ENCODE measurements around the gene KCNG4.
A peak's percentile ranks its signal among the peaks of the same experiment; 100 is the strongest.

Gene KCNG4

DNA sequence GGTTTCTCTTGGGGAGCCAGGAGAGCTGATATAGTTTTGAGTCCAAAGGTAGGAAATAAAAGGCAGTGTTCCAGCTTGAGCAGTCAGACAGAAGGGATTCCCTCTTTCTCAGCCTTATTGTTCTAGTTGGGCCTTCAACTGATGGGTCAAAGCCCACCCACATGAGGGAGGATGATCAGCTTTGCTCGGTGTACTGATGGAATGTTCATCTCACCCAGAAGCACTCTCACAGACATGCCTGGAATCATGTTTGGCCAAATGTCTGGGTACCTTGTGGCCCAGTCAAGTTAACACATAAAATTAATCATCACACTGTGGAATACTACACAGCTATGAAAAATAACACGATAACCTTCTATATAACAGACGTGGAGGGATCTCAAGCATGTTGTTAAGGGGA lies 23.1 kb upstream of the KCNG4 start:
- FAIRE-seq (no peak), DNase-seq (ENCODE audit: low spot score) (no peak)

DNA sequence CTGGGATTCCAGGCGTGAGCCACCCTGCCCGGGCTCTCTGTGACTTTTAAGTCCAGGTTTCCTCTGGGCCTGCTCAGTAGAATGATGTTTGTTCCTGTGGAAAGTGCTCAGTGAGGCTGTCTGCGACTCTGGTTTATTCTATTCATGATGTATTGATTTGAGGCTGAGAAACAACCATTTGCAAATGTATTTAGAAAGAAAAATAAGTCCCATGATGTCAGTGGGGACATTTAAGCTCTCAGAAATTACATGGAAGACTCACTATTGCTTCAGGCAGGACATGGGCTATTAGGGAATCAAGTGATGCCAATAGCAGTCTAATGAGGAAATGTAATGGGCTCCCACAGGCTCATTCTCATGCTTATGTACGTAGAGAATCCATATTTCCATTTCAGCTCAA lies 22.2 kb upstream of the KCNG4 start:
- FAIRE-seq (no peak), DNase-seq (ENCODE audit: low spot score) (no peak)

DNA sequence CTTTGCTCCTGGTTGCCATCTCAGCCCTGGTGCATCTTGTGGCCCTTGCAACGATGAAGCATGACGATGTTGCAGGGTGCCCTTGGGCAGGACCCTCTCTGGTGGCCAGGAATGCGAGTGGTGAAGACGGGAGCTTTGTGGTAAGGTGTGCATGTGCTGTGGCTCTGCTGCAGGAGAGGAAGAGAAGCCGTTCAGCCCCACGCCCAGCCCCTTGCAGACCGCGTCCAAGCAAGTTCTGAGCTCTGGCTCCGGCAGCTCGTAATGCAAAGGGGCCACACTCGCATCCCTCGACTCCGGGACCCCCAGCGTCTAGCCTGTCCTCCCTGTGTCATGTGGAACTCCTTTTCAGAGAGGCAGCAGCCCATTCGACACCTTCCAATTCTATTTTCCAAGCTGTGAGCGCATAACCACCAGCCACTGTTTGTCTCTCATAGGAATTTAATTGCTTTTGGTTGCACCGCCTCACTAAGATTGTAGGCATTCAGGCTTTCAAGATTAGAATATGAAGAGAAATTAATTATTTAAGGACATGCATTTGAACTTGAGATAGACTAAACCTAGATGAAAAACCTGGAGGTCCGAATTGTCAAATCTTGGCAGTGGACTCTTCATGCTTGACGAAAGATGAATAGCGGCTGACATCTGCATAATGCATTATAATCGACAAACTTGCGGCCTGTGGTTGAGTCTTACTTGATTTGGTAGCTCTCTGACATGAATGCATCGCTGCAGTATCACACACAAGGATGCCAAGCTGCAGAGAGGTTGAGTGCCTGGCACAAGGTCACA lies 21.1 kb upstream of the KCNG4 start:
- DNase-seq (ENCODE audit: low spot score), result no peak
- no peak for FAIRE-seq

DNA sequence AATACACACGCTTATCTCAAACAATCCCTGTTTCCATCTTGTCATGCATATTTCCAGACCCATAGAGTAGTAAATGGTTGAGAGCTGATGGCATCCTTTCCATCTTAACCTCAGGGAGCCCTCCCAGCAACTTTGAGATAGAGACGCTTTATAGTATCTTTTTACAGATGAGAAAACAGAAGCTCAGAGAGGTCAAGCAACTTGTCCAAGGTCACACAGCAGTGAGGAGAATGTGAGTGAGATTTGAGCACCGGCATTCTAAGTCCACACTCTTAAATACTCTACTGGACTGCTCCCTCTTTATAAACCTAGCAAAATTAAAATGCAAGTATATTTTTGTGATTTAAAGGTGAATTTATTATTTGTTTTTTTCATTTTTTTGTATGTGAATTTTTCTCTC lies 19.9 kb upstream of the KCNG4 start:
- FAIRE-seq (no peak), DNase-seq (ENCODE audit: low spot score) (no peak)

DNA sequence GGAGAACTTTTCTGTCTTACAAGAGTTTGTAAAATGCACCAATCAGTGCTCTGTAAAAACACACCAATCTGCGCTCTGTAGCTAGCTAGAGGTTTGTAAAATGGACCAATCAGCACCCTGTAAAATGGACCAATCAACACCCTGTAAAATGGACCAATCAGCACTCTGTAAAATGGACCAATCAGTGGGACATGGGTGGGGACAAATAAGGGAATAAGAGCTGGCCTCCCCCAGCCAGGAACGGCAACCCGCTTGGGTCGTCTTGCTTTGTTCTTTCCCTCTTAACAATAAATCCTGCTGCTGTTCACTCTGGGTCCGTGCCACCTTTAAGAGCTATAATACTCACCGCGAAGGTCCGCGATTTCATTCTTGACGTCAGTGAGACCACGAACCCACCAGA lies 18.5 kb upstream of the KCNG4 start:
- DNase-seq (ENCODE audit: low spot score) (no peak), FAIRE-seq (no peak)

DNA sequence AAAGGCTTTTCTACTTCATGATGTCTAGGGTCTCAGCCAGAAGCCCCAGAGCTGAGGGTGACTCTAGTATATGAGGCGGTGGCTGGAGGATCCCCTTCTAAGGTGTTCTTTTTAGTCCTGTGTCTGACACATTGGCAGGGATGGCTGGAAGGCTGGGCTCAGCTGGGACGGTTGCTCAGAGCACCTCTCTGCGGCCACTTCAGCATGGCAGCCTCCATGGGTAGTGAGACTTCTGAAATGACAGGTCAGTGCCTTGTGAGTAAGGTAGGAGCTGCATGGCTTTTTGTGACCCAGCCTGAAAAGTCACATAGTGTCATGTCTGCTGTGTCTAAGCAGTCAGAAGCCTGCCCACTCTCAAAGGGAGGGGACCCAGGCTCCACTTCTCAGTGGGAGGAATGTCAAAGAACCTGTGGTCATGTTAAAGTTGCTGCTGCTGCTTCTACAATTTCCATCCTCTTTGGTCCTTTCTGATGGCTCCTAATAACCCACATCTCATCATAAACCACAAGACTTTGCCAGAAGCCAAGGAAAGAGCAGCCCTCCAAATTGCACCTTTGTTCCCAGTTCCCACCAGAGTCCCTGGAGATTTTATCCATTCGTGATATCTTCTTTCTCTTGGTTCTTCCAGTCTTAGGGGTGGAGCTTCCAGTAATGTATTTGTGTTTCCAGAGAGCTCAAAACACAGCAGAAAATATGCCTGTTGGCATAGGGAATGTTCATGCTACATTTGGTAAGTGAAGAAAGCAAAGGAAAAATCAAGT lies 15.4 kb upstream of the KCNG4 start:
- FAIRE-seq (no peak), DNase-seq (ENCODE audit: low spot score) (no peak)

DNA sequence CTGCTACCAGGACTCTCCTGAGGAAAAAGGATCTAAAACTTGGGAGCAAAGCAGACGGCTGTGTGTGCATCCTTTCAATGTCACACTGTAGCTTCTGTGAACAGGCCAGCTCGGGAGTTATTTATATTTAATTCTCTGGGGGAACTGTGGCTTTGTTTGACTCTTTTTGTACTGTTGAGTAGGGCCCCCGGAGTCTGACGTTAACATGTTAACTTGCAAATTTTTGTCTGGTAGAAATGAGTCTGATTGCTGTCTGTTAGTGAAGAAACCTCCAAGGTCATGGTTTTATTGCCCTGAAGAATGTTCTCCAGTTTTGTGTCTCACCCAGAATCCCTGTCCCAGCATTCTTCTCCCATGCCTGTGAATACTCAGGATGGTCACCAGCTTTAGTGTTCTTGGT lies 14.2 kb upstream of the KCNG4 start:
- DNase-seq (ENCODE audit: low spot score) (no peak), FAIRE-seq (no peak)

DNA sequence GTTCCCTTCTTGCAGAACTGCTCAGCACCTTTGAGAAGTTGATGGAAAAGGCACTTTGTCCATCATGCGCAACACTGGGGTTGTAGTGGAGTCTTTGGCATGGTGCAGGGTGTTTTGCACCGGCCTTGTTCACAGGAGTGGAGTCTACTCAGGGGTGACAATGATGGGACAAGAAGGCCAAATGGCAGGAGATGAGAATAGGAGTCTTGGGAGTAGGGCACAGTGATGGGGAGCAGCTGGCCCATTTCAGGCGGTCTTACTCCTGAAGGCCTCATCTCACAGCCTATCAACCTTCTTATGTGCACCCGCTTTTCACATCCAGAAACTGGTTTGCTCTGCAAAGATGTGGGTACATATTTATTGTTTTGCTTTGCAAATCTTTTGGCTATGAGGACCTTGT lies 13.4 kb upstream of the KCNG4 start:
- DNase-seq (ENCODE audit: low spot score), result no peak
- no peak for FAIRE-seq

DNA sequence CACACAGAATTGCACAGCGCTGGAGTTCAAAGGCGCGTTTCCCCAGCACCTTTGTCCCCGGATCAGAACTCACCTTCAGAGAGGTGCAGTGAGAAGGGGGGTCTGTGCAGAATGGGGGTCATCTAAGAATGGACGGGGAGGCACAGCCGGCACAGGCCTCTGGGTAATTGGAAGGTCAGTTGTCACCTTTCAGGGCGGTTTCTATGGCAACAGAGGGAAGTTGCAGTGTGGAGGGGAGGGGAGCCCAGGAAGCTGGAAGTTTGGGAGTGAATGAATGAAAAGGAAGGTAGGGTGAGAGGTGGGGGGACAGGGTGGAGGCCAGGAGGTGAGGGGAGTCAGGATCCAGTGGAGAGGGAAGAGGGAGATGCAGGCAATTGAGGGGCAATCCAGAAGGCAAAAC lies 12.4 kb upstream of the KCNG4 start:
- FAIRE-seq, result no peak
- DNase-seq (ENCODE audit: low spot score), result no peak

DNA sequence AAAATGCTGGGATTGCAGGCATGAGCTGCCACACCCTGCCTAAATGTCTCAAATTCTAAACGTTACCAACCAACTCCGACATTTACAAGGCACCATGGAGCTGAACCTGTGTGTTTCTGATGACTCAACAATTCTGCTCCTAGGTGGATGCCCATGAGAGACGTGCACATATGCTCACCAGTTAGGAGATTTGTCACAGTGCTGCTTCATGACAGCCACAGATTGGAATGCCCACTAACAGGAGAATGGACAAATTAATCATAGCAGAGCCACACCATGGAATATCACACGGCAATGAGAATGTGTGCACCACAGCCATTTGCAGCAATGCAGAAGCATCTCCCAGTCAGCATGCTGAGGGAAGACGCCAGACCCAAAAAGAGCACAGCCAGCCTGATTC lies 8.0 kb upstream of the KCNG4 start:
- FAIRE-seq (peak; percentile 78), DNase-seq (ENCODE audit: low spot score) (peak; percentile 85)

DNA sequence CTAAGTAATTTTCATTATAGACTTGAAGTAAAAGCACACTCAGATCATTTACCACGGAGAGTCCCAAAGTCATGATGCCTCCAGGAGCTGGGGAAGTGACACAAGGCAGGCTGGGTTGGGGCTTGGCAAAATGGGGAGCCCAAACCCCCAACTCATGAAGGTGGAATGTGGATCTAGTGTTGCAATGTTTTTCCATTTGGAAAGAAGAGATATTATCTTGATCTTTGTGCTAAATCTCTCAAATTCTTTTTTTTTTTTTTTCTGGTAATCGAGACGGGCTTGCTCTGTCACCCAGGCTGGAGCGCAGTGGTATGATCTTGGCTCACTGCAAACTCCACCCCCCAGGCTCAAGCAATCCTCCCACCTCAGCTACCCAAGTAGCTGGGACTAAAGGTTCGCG lies 7.5 kb upstream of the KCNG4 start:
- DNase-seq (ENCODE audit: low spot score), result no peak
- no peak for FAIRE-seq

DNA sequence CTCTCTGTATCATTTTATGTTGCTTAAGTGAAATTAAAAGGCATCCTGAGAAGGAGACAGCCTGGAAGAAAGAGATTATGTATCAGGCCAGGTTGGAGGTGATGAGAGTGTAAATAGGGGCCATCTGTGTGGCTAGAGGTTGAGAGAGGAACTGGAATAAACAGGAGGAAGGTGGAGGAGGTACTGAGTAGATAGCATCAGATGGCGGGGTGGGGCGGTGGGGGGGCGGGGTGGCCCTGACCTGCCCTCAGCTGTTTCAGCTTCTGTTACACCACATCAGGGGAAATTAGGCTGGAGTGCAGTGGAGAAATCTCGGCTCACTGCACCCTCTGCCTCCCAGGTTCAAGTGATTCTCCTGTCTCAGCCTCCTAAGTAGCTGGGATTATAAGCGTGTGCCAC lies 6.9 kb upstream of the KCNG4 start:
- FAIRE-seq (no peak), DNase-seq (ENCODE audit: low spot score) (no peak)

DNA sequence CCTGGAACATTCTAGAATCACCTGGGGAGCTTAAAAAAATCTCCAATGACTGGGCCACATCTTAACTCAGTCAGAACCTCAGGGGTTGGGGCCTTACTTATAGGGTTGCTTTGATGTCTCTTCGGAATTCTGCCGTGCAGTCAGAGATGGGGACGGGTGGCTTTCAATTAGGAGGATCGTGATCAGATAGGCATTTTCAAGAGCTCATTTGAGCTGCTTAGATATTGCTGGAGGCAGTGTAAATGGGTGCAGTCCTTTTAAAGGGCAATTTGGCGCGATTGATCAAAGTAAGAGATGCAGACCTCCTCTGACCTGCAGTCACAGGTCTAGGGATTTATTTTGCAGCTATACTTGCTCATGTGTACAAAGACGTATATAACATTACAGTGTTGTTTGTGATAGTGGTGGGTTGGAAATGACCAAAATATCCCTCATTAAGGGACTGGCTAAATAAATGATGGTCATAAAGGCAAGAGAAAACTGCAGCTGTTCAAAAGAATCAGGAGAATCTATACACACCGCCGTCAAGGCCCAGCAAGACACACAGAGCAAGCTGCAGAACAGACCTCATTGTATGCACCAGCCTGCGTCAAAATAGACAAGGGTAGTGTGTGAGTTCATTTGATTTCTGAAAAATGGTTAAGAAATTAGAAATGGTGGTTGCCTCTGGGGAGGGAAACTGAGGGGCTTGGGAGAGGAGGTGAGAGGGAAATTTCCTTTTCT lies 6.3 kb upstream of the KCNG4 start:
- no peak for FAIRE-seq
- no peak for DNase-seq (ENCODE audit: low spot score)

DNA sequence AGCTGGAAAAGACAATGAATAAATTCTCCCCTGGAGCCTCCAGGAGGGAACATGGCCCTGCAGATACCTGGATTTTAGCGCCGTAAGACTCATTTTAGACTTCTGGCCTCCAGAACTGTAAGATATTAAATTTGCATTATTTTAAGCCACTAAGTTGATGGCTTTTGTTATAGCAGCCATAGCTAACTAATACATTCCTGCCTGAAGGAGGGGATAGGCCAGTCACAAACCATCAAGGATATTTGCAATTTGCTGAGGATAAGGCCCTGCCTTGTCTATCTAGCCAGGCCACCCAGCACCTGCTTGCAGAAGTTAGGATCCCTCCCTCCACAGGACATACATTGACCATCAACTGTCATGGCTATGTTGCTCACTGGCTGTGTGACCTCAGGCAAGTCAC lies 4.9 kb upstream of the KCNG4 start:
- DNase-seq (ENCODE audit: low spot score) (no peak), FAIRE-seq (no peak)

DNA sequence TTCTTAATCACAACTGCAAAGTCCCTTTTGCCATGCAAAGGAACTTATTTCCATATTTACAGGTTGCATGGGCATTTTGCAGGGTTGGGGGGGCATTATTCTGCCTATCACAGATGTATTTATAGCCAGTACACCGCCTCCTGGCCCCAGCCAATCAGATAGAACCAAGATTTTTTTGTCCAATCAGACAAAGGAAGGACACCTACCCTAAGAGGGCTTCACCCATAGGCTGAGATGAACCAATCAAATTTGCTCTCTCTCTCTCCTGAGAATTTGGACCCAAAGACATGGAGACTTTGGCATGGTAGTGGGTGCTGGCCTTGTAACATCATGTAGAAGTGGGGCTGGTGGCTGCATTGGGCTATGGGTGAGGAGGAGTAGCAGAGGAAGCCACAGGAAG lies 3.9 kb upstream of the KCNG4 start:
- FAIRE-seq, result no peak

DNA sequence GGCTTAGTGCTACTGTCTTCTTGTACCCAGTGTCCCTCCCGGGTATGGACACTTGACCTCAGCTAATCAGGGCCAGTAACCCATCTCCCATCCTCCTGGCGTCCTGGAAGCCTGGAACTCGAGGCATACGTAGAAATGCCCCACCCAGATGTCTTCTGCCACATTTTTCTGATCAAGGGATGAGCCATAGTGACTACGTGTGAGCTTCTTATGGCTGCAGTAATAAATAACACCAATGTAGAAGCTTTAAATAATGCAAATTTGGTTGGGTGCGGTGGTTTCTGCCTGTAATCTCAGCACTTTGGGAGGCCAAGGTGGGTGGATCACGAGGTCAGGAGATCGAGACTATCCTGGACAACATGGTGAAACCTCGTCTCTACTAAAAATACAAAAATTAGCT lies 3.0 kb upstream of the KCNG4 start:
- FAIRE-seq (no peak), DNase-seq (ENCODE audit: low spot score) (no peak)

More for the DNA sequence above, 3.9 kb upstream of the KCNG4 start:
- no peak for DNase-seq (ENCODE audit: low spot score)

DNA sequence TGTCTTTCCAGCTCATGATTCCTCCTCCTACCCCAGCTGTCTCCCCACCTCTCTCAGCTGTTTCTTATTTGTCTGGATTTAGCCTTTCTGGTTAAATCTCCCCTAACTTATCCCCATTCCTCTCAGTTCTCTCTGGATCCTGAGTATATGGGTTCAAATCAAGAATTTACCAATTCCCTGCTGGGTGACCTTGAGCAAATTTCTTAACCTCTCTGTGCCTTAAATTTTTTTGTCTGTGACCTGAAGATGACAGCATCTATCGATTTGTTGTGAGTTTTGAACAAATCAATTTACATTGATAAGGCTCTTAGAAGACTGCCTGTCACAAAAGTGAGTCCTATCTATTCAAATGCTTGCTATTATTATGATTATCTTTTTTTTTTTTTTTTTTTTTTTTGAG lies 2.0 kb upstream of the KCNG4 start:
- DNase-seq (ENCODE audit: low spot score) (no peak), FAIRE-seq (no peak)

DNA sequence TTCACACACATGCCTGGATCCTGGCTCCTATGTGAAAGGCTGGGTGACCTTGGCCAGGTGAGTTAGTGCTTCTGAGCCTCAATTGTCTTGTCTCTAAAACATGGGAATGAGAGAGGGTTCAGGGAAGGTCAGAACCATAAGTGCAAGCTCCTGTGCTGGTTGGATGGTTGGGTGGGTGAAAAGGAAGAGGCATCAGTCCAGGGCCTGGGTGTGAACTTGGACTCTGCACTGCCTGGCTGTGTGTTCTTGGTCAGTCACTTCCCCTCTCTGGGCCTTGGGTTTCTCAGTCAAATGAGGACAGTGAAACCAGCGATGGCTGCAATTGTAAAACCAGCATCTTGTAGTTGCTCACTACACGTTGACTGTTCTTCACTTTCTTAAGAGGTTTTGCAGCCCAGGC lies 643 bp upstream of the KCNG4 start:
- no peak for DNase-seq (ENCODE audit: low spot score)
- no peak for FAIRE-seq

DNA sequence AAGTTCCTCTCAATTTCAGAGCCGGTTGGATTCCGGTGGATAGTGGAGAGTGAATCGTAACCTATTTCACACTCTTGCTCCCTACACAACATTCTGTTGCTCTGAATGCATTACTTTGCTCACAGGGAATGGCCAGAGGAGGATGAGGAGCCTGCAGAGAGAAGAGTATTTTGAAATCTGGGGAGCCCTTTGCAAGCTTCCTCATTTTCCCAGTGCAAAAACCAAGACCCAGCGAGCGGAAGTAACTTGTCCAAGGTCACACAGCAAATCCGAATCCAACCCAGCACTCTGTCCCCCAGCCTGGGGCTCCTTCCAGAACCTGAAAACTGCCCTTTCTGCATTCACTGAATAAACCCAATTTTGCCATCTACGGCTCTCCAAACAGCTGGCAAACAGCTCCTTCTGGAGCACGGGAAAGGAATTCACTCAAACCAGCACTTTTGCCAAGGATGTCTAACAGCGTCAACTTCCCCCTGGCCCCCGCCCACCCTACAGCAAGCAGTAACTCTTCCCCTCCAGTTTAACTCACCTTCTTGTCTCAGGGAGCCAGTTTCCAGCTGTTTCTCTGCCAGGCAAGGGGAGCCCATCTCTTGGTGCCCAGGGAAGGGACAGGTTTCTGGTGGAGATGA lies 557 bp downstream of the KCNG4 start:
- FAIRE-seq, result no peak
- DNase-seq (ENCODE audit: low spot score), result no peak

DNA sequence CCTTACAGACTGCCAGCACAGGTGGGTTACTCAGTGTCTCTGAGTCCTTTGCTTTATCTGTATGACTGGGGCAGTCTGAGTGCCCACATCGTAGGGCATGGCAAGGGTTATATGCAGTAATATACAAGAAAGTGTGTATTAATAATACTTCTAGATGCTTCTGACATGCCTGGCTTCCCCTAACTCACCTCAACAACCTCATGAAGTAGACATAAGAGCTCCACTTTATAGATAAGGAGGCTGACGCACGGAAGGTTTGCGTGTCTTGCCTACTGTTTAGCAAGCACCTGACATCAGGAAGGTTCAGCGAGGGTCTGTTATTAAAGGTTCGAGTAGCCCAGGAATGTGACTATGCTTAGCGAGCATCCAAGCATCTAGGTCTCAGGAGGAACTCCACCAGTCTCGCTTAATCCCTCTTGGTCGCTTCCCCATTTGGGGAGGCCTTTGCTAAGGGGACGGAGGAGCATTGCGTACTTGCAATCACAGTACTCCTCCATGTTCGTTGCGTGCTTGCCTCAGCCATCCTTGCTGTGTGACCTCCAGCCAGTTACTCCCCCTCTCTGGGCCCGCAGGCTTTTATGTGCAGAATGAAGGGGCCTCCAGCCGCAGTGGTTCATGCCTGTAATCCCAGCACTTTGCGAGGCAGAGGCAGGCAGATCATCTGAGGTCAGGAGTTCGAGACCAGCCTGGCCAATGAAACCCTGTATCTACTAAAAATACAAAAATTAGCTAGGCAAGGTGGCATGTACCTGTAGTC lies 1.6 kb downstream of the KCNG4 start:
- FAIRE-seq (no peak), DNase-seq (ENCODE audit: low spot score) (no peak)

DNA sequence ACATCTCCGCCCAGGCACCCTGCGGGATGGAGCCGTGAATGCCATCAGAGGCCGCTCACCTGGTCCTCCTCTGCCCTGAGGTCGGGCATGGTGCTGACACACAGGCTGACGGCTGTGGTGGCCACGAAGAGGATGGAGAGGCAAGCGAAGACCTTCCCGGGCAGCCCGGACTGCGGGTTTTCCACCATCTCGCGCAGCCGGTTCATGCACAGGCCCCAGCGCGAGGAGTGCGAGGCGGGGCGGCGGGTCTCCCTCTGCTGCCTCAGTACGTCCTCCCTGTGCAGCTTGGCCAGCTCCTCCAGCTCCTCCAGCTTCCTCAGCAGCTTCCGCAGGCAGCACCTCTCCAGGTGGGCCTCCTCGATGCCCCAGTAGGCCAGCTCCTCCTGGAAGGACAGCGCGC lies 3.1 kb downstream of the KCNG4 start:
- no peak for FAIRE-seq
- no peak for DNase-seq (ENCODE audit: low spot score)
